ENCODE data around the gene CEP170B.

CEP170B gene

GRCh38 chr14:104876251-104876699 is 11.2 kb downstream of the CEP170B start:
- H3K4me3 ChIP-seq (ENCODE audit: low read depth, low read length): no peak overlapping the region
- TF ChIP-seq, protein P1, sequence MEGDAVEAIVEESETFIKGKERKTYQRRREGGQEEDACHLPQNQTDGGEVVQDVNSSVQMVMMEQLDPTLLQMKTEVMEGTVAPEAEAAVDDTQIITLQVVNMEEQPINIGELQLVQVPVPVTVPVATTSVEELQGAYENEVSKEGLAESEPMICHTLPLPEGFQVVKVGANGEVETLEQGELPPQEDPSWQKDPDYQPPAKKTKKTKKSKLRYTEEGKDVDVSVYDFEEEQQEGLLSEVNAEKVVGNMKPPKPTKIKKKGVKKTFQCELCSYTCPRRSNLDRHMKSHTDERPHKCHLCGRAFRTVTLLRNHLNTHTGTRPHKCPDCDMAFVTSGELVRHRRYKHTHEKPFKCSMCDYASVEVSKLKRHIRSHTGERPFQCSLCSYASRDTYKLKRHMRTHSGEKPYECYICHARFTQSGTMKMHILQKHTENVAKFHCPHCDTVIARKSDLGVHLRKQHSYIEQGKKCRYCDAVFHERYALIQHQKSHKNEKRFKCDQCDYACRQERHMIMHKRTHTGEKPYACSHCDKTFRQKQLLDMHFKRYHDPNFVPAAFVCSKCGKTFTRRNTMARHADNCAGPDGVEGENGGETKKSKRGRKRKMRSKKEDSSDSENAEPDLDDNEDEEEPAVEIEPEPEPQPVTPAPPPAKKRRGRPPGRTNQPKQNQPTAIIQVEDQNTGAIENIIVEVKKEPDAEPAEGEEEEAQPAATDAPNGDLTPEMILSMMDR (IDR thresholded peaks at IDR 0.05; ENCODE audit: insufficient read depth, low read depth, low read length, missing control alignments): no peak
- DNase-seq (ENCODE audit: low read depth): peak; percentile 53

- no peak overlapping the region for H3K4me3 ChIP-seq (ENCODE audit: low read depth, low read length)
- no peak for DNase-seq (ENCODE audit: low read depth)
- TF ChIP-seq, protein P1 (IDR thresholded peaks at IDR 0.05; ENCODE audit: insufficient read depth, low read depth, low read length, missing control alignments): no peak
Measured at GRCh38 chr14:104877066-104877805, 12.2 kb downstream of the CEP170B start.

- TF ChIP-seq, protein P1 (IDR thresholded peaks at IDR 0.05; ENCODE audit: insufficient read depth, low read depth, low read length, missing control alignments): no peak
- DNase-seq (ENCODE audit: low read depth): no peak
- H3K4me3 ChIP-seq (ENCODE audit: low read depth, low read length): no peak overlapping the region
Measured at GRCh38 chr14:104877806-104878550, 12.9 kb downstream of the CEP170B start.

DNA sequence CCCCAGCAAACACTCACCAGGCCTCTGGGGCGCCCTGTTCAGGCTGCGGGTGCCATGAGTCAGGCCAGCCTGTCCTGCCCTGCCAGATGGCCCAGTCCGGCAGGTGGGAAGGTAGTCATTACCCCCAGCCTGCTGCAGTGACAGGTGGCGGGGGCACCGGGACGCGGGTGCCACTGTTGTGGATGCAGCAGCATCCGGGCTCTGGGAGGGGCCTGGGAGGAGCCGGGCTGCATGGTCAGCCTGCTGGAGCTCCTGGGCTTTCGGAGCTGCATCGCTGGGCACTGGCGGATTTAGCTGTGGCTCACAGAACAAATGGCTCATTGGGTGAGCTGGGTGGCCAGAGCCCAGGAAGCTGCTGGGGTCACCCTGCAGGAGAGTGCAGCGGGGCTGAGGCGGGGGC is 13.5 kb downstream of the CEP170B start:
- no peak for DNase-seq (ENCODE audit: low read depth)
- H3K4me3 ChIP-seq (ENCODE audit: low read depth, low read length): no peak overlapping the region
- TF ChIP-seq, protein P1 (IDR thresholded peaks at IDR 0.05; ENCODE audit: insufficient read depth, low read depth, low read length, missing control alignments): no peak

DNA sequence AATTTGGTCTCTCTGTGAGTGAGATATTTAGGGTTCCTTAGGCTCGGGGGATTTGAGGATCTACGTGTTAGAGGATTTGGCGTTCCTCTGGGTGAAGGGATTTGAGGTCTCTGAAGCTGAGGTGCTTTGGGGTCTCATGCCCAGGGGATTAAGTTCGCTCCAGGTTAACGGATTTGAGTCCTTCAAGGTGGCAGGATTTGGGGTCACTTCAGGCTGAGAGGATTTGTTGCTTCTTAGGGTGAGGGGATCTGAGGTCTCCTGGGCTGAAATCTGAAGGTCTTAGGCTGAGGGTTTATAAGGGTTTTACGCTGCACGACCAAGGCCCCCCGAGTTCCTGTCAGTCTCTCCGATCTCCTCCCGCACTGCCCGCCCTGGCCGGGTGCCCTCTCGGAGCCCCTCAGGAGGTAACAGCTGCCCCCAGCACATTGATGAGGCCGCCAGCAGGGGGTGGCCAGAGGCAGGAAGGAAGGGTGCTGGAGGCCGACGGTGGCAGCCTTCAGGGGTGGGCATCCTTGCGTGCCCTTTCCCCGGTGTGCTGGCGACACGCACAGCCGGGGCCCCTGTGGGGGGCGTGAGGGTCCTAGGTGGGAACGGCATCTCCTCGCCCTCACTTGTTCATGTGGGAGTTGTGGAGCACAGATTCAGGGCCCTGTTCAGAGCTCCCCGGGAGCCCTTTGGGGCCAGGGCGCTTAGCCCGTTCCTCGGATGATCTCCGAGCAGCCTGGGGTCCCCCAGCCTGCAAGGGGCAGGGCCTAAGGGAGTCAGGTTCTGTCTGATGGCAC is 14.3 kb downstream of the CEP170B start:
- no peak overlapping the region for H3K4me3 ChIP-seq (ENCODE audit: low read depth, low read length)
- TF ChIP-seq, protein P1 (IDR thresholded peaks at IDR 0.05; ENCODE audit: insufficient read depth, low read depth, low read length, missing control alignments): no peak
- no peak for DNase-seq (ENCODE audit: low read depth)

- H3K4me3 ChIP-seq (ENCODE audit: low read depth, low read length): no peak overlapping the region
- no peak for DNase-seq (ENCODE audit: low read depth)
- TF ChIP-seq, protein P1 (IDR thresholded peaks at IDR 0.05; ENCODE audit: insufficient read depth, low read depth, low read length, missing control alignments): no peak
Measured at GRCh38 chr14:104879983-104880565, 15.0 kb downstream of the CEP170B start.

Data from GM12865 (cell line).